ENCODE data around the gene COPS3. TPM values are rescaled to one million over a fixed set of nuclear protein-coding genes. Genes with fewer than 3 reads are reported as not detected.

The COPS3 gene
- 100 to 1,000 TPM in 1 of 2 donors, 10 to 100 TPM in 1; 97.4 to 126 TPM for total RNA-seq

DNA sequence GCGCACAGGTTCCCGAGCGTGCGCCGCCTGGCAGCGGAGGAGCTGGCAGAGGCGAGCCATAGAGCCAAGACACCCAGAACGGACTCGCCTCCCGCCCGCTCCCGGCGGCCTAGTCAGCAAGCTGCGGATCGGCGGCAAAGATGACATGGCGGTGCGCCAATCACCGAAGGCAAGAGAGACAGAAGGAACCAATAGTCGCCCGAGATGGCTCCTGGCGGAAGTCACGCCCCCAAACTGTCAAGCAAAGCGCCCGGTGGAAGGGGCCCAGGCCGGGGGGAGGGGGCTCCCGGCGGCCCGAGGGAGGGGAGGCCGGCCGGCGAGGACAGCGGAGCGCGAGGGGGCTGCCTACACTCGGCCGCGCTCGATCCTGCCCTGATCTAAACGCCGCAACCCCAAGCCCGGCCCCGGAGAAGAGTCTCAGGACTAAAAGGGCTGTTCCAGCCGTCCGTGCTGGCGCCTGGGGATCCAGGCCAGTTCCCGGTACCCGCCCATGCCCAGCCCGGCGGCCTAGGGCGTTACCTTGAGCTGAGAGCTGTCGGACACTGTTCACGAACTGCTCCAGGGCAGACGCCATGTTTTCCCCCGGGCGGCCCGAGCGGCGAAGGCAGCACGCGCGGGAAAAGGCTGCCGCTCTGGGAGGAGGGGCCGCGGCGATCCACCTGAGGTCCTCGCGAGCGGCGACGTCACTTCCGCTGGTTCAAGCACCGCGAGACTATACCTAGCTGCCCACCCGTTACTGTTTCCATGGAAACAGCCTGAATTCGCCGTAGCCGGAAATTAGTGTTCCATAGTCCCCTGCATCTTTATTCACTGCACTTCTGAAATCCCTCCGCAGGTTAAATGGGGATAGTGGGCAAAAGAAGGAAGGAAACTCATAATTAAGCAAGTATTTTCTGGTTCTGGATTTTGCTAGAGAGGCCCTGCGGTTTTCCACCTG is at the start of gene COPS3:
COPS3 (minus strand) TSS at position 634 of the 937 bp plus-strand sequence; CDS start at position 574, 60 bp downstream.
- peak; percentile 94 to 95 for ATAC-seq
- H3K36me3 Mint-ChIP-seq = peaks cover 0 to 7% of the 10 kb centered on the region in 2 donors
- H3K27ac Mint-ChIP-seq = peak within 1 kb of the TSS; percentile 92
- DNase-seq (ENCODE audit: low spot score in 2 of 2) = peak; percentile 94 to 96
- H3K9me3 Mint-ChIP-seq = no peaks in the 10 kb centered on the region

DNA sequence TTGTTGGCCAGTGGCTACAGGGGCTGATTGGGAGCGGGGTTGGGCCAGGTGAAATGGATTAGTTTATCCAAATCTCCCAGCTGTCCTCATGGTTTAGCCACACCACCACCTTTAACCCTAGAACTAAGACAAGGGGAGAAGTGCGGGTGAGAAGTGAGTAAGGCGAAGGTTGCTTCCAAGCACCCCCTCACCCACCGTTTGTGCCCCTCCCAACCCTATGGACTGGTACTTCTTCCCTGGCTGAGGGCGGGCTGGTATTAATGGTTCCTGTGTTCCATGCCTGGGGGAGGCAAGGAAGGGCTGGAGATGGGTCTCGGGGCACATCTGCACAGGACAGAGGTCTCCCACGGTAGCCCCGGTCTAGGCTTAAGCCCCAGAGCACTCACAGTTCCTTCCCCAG is 47.2 kb upstream of the COPS3 start:
- Mint-ChIP-seq H3K36me3 (no peaks in the 10 kb centered on the region), H3K9me3 (no peaks in the 10 kb centered on the region), H3K27ac (no peak overlapping the region)
- ATAC-seq (no peak), DNase-seq (ENCODE audit: low spot score in 2 of 2) (no peak)

DNA sequence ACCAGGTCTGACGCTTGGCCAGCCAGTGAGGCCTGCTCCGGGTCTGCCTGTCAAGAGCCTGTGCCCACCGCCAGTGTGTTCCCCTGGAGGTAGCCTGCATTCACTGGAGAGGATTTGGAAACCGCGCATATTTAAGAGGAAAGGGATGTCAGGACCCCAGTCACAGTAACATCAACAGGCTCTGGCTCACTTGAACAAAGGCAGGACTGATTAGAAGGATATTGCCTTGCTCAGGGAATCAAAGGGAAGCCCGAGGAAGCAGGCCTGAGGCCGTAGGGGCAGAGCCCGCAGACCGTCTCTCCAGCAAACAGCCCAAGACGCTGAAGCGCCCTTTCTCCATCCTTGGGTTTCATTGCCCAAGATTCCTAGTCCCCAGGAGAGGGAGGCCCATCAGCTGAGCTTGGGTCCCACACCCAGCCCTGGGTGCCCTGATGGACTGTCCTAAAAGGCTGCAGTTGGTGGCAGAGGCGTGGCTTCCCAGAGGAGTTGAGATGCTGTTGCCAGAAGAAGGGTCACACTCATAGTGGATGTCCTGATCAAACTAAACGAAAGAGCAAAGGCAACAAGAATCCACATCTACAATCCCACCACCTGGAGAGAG is 45.3 kb upstream of the COPS3 start:
- H3K36me3 Mint-ChIP-seq = no peaks in the 10 kb centered on the region
- H3K27ac Mint-ChIP-seq = no peak overlapping the region
- no peak for DNase-seq (ENCODE audit: low spot score in 2 of 2)
- ATAC-seq = no peak
- no peaks in the 10 kb centered on the region for H3K9me3 Mint-ChIP-seq

DNA sequence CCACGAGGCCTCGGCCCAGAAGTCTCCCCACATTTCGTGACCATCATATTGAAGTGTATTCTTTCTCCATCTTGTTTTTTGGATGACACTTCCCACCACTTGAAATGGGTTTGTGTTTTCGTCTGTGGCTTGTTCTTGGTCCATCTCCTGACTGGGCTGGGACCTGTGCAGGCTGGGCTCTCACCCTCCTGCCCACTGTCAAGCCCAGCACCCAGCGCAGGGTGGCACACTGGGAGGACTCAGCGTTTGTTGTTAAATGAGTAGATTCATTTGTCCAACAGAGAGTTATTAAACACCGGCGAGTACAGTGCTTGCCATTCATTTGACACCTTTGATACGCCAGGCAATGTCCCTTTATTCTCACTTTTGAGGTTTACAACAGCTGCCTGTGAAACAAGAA is 44.8 kb upstream of the COPS3 start:
- ATAC-seq (no peak), DNase-seq (ENCODE audit: low spot score in 2 of 2) (no peak)
- no peak overlapping the region for H3K27ac Mint-ChIP-seq
- H3K9me3 Mint-ChIP-seq = no peaks in the 10 kb centered on the region
- H3K36me3 Mint-ChIP-seq = no peaks in the 10 kb centered on the region

DNA sequence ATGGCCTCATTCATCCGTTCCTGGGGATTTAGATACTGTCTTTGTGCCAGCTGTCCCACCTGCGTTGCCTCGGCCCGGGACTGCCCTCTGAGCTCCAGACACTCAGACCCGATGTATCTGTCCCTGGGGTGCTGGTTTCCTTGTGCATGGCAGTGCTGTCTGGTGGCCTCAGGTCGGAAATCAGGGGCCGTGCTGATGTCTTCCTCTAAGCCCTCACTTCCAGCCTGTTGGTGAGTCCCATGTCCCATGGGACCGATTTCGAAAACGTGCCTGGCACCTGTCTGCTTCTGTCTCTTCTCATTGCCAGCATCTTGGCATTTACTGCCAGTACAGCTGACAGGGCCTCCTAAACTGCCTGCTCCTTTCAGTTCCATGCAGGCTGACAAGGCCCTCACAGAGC is 44.2 kb upstream of the COPS3 start:
- Mint-ChIP-seq H3K36me3 (no peaks in the 10 kb centered on the region), H3K27ac (no peak overlapping the region), H3K9me3 (no peaks in the 10 kb centered on the region)
- ATAC-seq (no peak), DNase-seq (ENCODE audit: low spot score in 2 of 2) (no peak)

DNA sequence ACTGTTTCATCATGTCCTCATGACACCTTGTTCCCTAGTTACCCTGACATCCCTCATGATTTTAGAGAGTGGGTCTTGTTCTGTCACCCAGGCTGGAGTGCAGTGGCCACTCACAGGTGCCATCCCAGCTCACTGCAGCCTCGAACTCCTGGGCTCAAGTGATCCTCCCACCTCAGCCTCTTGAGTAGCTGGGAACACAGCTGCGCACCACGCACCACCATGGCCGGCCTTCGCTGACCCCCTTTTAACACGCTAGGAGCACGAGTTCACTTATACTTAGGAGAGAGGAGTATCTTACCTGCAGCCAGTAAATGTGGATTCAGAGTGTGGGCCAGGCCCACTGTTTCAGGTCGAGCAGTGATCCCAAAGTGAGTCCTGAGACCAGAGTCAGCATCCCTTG is 43.6 kb upstream of the COPS3 start:
- Mint-ChIP-seq H3K36me3 (no peaks in the 10 kb centered on the region), H3K9me3 (no peaks in the 10 kb centered on the region), H3K27ac (no peak overlapping the region)
- DNase-seq (ENCODE audit: low spot score in 2 of 2) = no peak
- ATAC-seq = no peak

DNA sequence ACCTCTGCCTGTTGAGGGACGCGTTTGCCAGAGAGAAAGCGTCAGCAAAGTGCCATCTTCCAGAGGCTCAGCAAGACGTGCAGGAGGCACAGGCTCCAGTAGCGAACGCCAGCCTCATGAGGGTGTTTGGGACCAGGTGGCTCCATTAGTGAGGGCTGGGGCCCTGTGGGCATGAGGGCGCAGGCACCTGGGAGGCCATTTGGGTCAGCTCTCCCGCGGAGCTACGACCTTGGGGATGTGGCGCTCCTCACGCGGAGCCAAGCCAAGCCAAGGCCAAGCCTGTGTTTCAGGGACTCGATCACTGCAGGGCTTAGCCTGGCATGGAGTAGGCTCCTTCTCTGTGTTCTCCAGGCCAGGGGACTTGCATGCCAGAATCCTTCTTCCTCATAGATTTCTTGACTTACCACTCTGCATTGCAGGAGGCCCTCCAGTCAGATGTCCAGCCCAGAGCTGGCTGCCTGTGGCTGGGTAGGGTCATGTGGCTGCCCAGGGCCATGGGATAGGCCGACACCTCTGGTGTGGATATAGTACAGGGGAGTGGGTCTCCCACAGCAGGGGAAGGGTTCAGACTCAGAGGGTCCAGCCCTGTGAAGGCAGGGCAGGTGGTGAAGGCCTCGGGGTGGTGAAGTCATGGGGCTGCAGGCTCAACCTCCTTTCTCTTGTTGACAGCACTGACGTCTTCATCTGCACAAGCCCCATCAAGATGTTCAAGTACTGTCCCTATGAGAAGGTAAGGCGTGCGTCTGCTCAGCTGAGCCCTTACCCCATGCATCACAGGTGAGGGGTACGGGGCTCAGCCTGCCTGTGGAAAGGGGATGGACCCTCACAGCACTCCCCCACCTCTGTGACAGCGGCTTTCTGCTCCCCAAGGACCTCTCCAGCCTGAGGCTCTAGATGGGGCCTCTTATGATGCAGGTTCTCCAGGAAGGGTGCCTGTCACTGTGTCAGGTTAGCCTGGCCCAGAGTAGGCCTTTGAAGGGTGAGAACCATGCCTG is 41.8 kb upstream of the COPS3 start:
- no peaks in the 10 kb centered on the region for H3K36me3 Mint-ChIP-seq
- ATAC-seq = no peak
- no peak for DNase-seq (ENCODE audit: low spot score in 2 of 2)
- H3K27ac Mint-ChIP-seq = no peak overlapping the region
- no peaks in the 10 kb centered on the region for H3K9me3 Mint-ChIP-seq

DNA sequence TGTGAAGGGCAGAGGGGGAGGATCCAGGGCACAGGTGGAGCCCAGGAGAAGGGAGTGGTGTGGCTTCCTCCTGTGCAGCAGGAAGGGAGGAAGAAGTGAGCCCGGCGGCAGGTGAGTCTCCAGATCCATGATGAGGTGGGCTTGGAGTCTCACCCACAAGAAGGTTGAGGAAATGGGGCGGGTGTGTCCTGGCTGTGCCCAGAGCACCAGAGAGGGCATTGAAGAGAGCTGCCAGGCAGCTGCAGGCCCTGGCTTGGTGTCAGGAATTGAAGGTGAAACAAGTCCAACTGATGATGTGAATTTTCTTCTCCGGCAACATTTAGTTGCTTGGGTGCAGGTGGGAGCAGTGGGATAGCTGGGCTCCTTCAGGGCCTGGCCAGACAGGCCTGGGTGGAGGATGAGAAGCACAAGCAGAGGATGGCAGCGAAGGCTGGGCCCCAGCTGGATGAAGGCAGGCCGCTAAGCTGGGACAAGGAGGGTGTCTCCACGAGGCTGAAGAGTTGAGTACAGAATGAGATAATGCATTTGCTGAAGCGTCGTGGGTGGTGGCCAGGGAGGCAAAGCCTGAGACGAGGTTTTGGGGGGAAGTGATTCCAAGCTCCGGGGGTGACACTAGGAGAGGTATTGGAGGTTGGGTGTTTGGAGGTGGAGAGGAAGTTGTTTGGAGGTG is 40.4 kb upstream of the COPS3 start:
- Mint-ChIP-seq H3K27ac (no peak overlapping the region), H3K9me3 (no peaks in the 10 kb centered on the region), H3K36me3 (no peaks in the 10 kb centered on the region)
- ATAC-seq (no peak), DNase-seq (ENCODE audit: low spot score in 2 of 2) (no peak)

DNA sequence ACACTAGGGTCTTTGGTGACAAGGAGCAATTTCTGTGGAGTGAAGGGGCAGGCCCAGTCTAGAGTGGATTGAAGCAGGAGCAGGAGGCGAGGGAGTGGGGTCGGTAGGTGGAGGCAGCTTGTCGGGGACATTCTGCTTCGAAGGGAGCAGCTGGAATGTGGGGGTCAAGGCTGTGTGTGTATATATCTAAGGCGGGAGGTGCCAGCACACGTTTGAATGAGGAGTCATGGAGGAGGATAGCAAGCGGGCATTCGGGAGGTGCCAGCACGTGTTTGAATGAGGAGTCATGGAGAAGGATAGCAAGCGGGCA is 39.8 kb upstream of the COPS3 start:
- ATAC-seq (no peak), DNase-seq (ENCODE audit: low spot score in 2 of 2) (no peak)
- no peaks in the 10 kb centered on the region for H3K36me3 Mint-ChIP-seq
- no peaks in the 10 kb centered on the region for H3K9me3 Mint-ChIP-seq
- no peak overlapping the region for H3K27ac Mint-ChIP-seq

DNA sequence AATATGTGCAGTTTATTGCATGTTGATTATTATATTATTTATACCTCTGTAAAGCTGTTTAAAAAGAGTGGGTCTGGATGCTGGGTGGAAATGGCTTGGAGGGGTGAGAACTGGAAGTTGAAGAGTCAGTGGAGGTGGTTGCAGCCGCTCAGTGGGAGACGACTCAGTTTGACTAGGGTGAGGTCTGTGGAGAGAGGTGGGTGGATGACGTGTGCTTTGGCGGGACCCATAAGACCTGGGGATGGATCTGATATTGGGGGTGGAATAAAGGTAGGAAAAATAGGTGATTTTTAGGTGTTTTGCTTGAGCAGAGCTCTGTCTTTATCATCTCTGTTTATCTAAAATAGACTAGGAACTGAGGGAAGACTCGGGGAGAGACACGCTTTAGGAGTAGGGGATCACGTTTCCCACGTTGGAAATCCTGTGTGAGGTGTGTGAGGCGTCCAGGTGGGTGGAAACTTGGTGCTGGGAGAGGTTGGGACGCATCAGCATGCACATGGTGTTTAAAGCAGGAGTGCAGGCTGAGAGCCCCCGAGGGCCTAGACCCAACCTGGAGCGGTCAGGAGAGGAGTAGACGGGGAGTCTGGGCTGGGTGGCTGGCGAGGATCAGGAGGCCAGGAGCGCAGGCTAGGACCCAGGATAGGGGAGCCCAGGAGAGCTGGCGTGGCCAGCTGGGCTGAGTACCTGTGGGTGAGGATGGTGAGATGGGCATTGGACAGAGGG is 39.3 kb upstream of the COPS3 start:
- DNase-seq (ENCODE audit: low spot score in 2 of 2) (peak in 1 of 2 donors; percentile 2), ATAC-seq (no peak)
- no peaks in the 10 kb centered on the region for H3K9me3 Mint-ChIP-seq
- H3K27ac Mint-ChIP-seq = no peak overlapping the region
- H3K36me3 Mint-ChIP-seq = no peaks in the 10 kb centered on the region

DNA sequence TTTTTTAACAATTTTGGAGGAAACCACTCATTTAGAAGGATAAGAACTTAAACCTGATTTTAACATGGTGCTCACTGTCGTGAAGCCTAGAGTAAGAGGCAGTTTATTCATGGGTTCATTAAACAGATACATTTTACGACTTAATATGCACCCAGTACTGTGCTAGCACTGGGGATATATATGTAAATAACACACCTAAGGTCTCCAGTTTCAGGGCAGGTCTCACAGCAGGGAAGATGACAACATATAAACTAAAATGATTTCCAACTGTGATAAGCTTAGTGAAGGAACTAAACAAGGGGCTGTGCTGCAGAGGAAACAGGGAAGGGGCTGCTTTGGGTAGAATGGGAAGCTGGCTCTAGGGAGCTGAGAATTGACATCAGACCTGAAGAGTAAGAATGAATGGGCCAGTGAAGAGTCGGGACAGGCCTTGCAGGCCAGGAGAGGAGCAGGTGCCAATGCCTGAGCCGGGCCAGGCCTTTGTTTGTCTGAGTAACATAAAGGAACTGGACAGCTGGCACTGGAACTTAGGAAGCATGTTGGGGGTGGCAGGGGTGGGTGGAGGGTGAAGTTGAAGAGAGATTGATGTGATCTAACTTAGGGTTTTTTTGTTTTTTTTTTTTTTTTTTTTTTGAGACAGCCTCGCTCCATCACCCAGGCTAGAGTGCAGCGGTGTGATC is 34.2 kb upstream of the COPS3 start:
- peak in 1 of 2 donors; percentile 11 for DNase-seq (ENCODE audit: low spot score in 2 of 2)
- Mint-ChIP-seq H3K9me3 (no peaks in the 10 kb centered on the region), H3K27ac (no peak overlapping the region), H3K36me3 (peaks cover 0 to 8% of the 10 kb centered on the region in 2 donors)
- no peak for ATAC-seq

DNA sequence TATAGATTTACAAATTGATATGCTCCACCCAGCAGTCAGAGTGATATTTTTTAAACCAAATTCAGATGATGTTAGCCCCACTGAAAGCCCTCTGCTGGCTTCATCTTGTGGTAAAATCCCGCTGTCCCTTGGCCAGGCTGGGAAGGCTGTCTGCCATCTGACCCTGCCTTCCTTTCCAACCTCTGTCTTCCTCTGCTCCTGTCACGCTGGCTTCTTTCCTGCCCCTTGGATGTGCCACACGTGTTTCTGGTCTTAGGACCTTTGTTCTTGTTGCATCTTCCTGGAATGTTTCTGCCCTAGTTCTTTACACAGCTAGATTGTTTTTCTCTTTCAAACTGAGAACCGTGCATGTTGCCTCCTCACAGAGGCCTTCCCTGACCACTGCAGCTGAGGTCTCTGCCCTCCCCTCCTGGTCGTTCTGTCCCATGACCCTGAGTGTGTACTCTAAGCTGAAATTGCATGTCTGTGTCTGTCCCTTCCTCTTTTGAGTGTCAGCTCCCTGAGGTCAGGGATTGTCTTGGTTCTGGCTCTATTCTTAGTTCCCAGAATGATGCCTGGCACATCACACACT is 33.5 kb upstream of the COPS3 start:
- Mint-ChIP-seq H3K36me3 (peaks cover 0 to 8% of the 10 kb centered on the region in 2 donors), H3K27ac (no peak overlapping the region), H3K9me3 (no peaks in the 10 kb centered on the region)
- ATAC-seq (no peak), DNase-seq (ENCODE audit: low spot score in 2 of 2) (no peak)

DNA sequence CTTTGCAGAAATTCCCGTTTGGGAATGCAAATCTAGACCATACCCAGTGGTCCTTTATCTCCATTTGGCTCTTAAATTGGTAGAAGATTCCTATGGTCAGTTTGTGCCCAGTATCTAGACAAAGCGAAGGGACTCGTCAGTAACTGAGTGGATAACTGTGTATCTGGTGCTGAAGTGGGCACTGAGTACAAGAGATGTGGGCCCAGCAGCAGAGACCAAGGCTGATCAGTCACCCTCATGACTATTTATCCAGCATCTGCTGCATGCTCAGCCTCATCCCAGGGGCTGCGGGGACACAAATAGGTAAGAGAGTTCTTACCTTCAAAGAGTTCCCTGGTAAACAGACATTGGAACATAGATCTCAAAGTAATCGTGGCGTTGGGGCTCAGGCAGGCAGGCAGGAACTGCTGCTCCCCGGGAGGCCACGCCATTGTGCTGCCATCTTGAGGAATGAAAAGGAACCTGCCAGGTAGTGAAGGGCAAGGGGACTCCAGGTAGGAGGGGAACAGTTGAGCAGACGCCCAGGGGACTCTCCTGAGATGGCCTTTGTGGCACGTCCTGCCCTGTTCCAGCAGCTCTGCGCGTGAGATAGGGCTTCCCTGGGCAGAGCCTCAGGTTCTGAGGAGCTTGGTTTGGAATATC is 32.4 kb upstream of the COPS3 start:
- DNase-seq (ENCODE audit: low spot score in 2 of 2) (peak; percentile 64 to 70), ATAC-seq (peak; percentile 91 to 96)
- Mint-ChIP-seq H3K36me3 (peaks cover 0 to 8% of the 10 kb centered on the region in 2 donors), H3K27ac (peak overlapping the region; percentile 23 to 36), H3K9me3 (no peaks in the 10 kb centered on the region)

DNA sequence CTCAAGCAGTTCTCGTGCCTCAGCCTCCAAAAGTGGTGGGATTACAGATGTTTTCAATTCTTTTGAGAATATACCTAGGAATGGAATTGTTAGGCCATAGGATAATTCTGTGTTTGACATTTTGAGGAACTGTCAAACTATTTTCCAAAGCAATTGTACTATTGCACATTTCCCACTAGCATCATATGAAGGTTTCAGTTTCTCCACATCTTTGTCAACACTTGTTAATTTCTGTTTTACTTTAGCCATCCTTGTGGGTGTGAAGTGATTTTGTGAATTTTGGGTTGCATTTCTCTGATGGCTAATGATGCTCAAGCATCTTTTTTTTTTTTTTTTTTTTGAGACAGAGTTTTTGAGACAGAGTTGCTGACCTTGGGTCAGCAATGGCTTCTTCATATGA is 28.3 kb upstream of the COPS3 start:
- DNase-seq (ENCODE audit: low spot score in 2 of 2) = no peak
- no peak for ATAC-seq
- Mint-ChIP-seq H3K27ac (no peak overlapping the region), H3K36me3 (peaks cover 0 to 8% of the 10 kb centered on the region in 2 donors), H3K9me3 (no peaks in the 10 kb centered on the region)

Data from activated naive CD4-positive, alpha-beta T cell treated with anti-CD3 and anti-CD28 coated beads, Interleukin-2, amount 50 U/mL, for 72 hours (primary cell).